Pons (tissue), 1 donor: ENCODE data around the gene SPCS1.
A peak's percentile ranks its signal among the peaks of the same experiment; 100 is the strongest.

ENCODE experiments used
- DNase-seq: peaks from one replicate; pipeline ENCODE4 v3.0.0-alpha.2; 2016; ENCODE audit warnings: low spot score

The SPCS1 gene

DNA sequence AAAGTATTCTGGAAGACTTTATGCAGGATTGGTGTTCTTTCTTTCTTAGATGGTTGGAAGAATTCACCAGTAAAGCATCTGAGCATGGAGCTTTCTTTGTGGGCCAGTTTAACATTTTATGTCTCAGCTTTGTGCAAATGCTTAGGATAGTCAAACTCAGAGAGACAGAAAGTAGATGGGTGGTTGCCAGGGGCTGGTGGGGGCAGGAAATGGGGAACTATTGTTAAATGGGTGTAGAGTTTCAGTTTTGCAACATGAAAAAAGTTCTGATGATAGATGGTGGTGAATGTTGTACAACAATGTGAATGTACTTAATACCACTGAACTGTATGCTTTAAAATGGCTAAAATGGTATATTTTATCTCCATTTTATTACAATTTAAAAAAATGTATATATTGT lies 24.8 kb downstream of the SPCS1 start:
- DNase-seq: no peak

DNA sequence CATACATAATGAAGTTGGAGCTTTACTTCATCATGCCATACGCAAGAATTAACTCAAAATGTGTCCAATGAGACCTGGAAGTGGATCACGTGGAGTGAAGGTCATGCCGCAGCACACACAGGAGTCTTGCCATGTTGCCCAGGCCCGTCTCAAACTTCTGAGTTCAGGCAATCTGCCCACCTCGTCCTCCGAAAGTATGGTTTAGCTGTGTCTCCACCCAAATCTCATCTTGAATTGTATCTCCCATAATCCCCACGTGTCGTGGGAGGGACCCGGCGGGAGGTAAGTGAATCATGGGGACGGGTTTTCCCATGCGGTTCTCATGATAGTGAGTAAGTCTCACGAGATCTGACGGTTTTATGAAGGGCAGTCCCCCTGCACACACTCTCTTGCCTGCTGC lies 25.7 kb downstream of the SPCS1 start:
- no peak for DNase-seq

- no peak for DNase-seq
Measured at GRCh38 chr3:52733256-52733891, 27.5 kb downstream of the SPCS1 start.

GRCh38 chr3:52739730-52740129 lies 33.8 kb downstream of the SPCS1 start:
- no peak for DNase-seq

DNA sequence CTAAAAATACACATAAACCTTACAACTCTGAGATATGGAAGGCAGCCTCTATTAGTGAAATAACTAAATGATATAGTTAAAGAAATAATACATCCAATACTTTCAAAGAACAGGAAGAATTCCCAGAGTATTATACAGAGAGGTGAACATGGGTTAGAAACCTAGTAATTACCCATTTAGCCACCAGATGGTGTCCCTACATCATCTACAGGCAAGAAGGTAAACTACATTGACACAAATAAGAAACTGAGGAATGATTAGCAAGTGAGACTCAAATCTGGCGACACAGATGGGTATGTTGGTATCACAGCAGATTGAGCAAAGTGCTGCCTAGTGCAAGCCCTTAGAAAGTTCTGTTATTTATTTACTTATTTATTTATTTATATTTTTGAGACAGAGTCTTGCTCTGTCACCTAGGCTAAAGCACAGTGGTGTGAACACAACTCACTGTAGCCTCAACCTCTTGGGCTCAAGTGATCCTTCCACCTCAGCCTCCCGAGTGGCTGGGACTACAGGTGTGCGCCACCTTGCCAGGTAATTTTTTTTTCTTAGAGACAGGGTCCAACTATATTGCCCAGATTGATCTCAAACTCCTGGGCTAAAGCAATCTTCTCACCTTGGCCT lies 36.6 kb downstream of the SPCS1 start:
- DNase-seq: peak; percentile 45

GRCh38 chr3:52743152-52743551 lies 37.2 kb downstream of the SPCS1 start:
- DNase-seq: no peak

- DNase-seq: no peak
Measured at GRCh38 chr3:52743721-52744120, 37.8 kb downstream of the SPCS1 start.

DNA sequence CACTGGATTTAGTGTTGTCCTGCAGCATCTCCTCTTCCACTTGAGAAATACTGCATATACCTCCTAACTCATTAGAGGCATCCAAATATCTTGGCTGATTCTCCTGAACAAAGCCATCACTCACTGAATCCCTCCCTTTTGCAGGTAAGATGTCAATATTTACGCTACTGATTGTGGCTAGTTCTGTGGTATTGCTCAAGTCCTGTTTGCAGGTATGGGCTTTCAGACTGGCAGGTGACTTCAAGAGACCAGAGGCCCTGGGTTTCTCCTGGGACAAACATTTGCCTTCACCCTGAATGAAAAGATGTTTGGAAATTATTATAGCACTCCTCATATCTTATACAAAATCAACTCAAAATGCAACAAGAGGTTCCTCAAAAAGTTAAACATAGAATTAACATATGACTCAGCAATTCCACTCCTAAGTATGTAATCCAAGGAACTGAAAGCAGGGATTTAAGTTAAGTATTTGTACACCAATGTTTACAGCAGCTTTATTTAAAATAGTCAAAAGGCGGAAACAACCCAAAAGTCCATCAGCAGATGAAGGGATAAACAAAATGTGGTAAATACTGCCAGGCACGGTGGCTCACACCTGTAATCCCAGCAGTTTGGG lies 46.2 kb downstream of the SPCS1 start:
- DNase-seq: no peak

- DNase-seq: no peak
Measured at GRCh38 chr3:52754373-52754772, 48.5 kb downstream of the SPCS1 start.

GRCh38 chr3:52756141-52756540 lies 50.2 kb downstream of the SPCS1 start:
- DNase-seq: no peak
